K562 (cell line): ENCODE results near the gene ATF4. TPM values are rescaled to one million over a fixed set of nuclear protein-coding genes. Genes with fewer than 3 reads are reported as not detected.
A peak's percentile ranks its signal among the peaks of the same experiment; 100 is the strongest.

Experiments used
- CHD4 ChIP-seq: fragments of 200-600 bp; sonication (generic); IDR thresholded peaks from 3 replicates; pipeline ENCODE4 v1.6.1; 2012; ENCODE audit warnings: low read depth, mild to moderate bottlenecking, mixed read lengths, low read length, inconsistent platforms; ENCODE audit not compliant: insufficient read depth, insufficient replicate concordance, poor library complexity, severe bottlenecking
- CTCFL ChIP-seq: IDR thresholded peaks from 2 replicates; pipeline ENCODE4 v1.6.1; 2011; ENCODE audit warnings: borderline replicate concordance, low read depth, mild to moderate bottlenecking, moderate library complexity, low read length; ENCODE audit not compliant: insufficient read depth, poor library complexity, severe bottlenecking
- EHMT2 ChIP-seq: fragments of 450-650 bp; IDR thresholded peaks from 2 replicates; pipeline ENCODE4 v1.6.1; 2018; ENCODE audit warnings: antibody characterized with exemption
- HNRNPL ChIP-seq: fragments of 200-400 bp; formaldehyde crosslinking; IDR thresholded peaks from 2 replicates; pipeline ENCODE4 v1.6.1; 2017; ENCODE audit warnings: low read depth, mild to moderate bottlenecking, low read length
- KLF10 ChIP-seq: fragments of 250-450 bp; sonication (Bioruptor Pico); IDR thresholded peaks from 2 replicates; pipeline ENCODE4 v1.6.1; 2021; ENCODE audit warnings: matching md5 sums
- RBM22 ChIP-seq: fragments of 200-400 bp; formaldehyde crosslinking; IDR thresholded peaks from 2 replicates; pipeline ENCODE4 v1.6.1; 2018; ENCODE audit warnings: low read length, low read depth; ENCODE audit not compliant: poor library complexity, severe bottlenecking
- SAFB ChIP-seq: fragments of 200-400 bp; formaldehyde crosslinking; IDR thresholded peaks from 2 replicates; pipeline ENCODE4 v1.6.1; 2017; ENCODE audit warnings: low read depth, low read length, borderline replicate concordance
- SRF ChIP-seq, 2 experiments: fragments of 250-450, 450-650 bp in 1 of 2; sonication (Bioruptor Pico) in 1 of 2; sonication (generic) in 1 of 2; formaldehyde crosslinking; IDR thresholded peaks; 2 replicates each; pipeline versions ENCODE4 v1.5.0 to v1.5.1; 2020 to 2022; ENCODE audit warnings: mild to moderate bottlenecking in 1 of 2, missing genetic modification reagents in 1 of 2
- SUPT5H ChIP-seq: fragments of 450-650 bp; IDR thresholded peaks from 2 replicates; pipeline ENCODE4 v1.6.1; 2016
- U2AF1 ChIP-seq: fragments of 200-400 bp; formaldehyde crosslinking; optimal IDR thresholded peaks from 2 replicates; pipeline ENCODE3; 2017; ENCODE audit warnings: mild to moderate bottlenecking, low read depth, low read length, moderate library complexity
- ZNF592 ChIP-seq: fragments of 450-650 bp; IDR thresholded peaks from 2 replicates; pipeline ENCODE4 v1.6.1; 2017; ENCODE audit warnings: antibody characterized with exemption, mild to moderate bottlenecking
- ZNF707 ChIP-seq: fragments of 250-450 bp; sonication (Bioruptor Pico); conservative IDR thresholded peaks from 2 replicates; pipeline ENCODE4 v1.8.0; 2022; ENCODE audit warnings: inconsistent platforms, mild to moderate bottlenecking, moderate library complexity
- polyA plus RNA-seq, 8 experiments: library from polyadenylated mRNA; depleted of rRNA in 4 of 8; stranded (reverse) in 5 of 8; unstranded in 3 of 8; fragments of >200 nt; fragmentation: Nextera tagmentation in 2 of 8; fragmentation: Illumina TruSeq in 1 of 8; extraction: Ambion mirVana in 2 of 8; extraction: Trizol in 1 of 8; gene quantifications; 2 replicates each; pipeline versions ENCODE4 v1.2.1 to v1.2.3, GENCODE V29; 2011 to 2014; ENCODE audit warnings: inconsistent platforms in 1 of 8, missing spikeins in 1 of 8
- total RNA-seq, 7 experiments: library from RNA; depleted of rRNA in 6 of 7; stranded (reverse); fragments of >200 nt in 6 of 7; fragmentation: Illumina TruSeq in 2 of 7; extraction: Trizol in 2 of 7; gene quantifications; 2 replicates each; pipeline versions ENCODE4 v1.2.1 to v1.2.3, GENCODE V29; 2011 to 2021; ENCODE audit warnings: low replicate concordance in 1 of 7
- TF ChIP-seq, protein P1 (sequence below): fragments of 250-450 bp; sonication (Bioruptor Pico); IDR thresholded peaks from 2 replicates; pipeline ENCODE4 v1.5.0; 2021; ENCODE audit warnings: mild to moderate bottlenecking, borderline replicate concordance
- TF ChIP-seq, protein P2 (sequence below): sonication (generic); formaldehyde crosslinking; IDR thresholded peaks from 2 replicates; pipeline ENCODE4 v1.8.1; 2023; ENCODE audit warnings: mild to moderate bottlenecking, missing genetic modification reagents, moderate library complexity
- TF ChIP-seq, protein P3 (sequence below): sonication (generic); formaldehyde crosslinking; IDR thresholded peaks from 2 replicates; pipeline ENCODE4 v1.8.0; 2022; ENCODE audit warnings: missing genetic modification reagents, mild to moderate bottlenecking, borderline replicate concordance

ATF4 gene
- total and polyA plus RNA-seq, 9 of the 15 experiments (the other 6 are each of a cell fraction or from before 2014, with no cell fraction given) = 93.1 to 723 (median 355) TPM

DNA sequence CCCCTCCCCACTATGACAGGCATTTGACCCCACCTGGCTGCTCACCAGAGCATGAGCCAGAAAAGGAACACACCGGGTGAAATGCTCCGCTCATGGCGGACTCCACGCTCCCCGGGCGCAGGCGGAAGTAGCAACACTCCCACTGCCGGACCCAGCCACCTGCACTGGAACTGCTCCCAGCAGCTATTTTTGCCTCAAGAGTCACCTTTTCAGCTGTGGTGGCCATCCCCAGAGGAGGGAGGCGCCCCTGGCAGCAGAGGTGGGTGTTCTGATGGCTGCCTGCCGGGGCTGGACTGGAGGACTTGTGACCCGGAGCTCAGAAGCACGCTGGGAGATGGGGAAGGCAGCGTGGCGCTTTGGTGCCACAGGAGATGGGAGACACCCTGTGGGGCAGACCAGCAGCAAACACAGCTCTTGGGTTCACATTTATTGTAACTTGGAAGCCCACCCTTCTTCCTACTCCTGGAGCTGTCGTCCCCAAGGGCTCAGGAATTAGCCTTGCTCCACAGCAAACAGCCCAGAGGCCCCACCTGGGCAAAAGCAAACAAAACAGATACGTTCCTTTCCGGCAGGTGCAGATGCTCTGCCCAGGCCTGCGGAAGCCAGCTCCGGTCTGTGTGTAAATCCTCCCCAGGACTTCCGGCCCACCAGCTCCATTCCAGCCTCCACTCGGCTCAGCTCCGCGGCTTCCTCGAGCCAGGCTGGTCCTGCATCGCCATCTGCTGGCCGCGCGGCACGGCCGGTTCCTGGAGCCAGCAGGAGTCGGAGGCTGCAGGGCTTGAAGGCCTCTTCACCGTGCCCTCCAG lies 8.5 kb downstream of the ATF4 start (continued):
- TF ChIP-seq, protein P1, sequence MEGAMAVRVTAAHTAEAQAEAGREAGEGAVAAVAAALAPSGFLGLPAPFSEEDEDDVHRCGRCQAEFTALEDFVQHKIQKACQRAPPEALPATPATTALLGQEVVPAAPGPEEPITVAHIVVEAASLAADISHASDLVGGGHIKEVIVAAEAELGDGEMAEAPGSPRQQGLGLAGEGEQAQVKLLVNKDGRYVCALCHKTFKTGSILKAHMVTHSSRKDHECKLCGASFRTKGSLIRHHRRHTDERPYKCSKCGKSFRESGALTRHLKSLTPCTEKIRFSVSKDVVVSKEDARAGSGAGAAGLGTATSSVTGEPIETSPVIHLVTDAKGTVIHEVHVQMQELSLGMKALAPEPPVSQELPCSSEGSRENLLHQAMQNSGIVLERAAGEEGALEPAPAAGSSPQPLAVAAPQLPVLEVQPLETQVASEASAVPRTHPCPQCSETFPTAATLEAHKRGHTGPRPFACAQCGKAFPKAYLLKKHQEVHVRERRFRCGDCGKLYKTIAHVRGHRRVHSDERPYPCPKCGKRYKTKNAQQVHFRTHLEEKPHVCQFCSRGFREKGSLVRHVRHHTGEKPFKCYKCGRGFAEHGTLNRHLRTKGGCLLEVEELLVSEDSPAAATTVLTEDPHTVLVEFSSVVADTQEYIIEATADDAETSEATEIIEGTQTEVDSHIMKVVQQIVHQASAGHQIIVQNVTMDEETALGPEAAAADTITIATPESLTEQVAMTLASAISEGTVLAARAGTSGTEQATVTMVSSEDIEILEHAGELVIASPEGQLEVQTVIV (CRISPR knock-in tag) = no peak
- TF ChIP-seq SRF (CRISPR knock-in tag; IDR thresholded peaks at IDR 0.05) (no peak), ZNF707 (CRISPR knock-in tag) (no peak), CTCFL (peak; percentile 83), RBM22 (no peak), KLF10 (CRISPR knock-in tag) (no peak), ZNF592 (0 out of 2 replicates have a peak, but pooled peaks have one; percentile 53), U2AF1 (no peak), SUPT5H (no peak), EHMT2 (no peak), CHD4 (no peak), SAFB (no peak), HNRNPL (no peak)
- TF ChIP-seq, protein P2, sequence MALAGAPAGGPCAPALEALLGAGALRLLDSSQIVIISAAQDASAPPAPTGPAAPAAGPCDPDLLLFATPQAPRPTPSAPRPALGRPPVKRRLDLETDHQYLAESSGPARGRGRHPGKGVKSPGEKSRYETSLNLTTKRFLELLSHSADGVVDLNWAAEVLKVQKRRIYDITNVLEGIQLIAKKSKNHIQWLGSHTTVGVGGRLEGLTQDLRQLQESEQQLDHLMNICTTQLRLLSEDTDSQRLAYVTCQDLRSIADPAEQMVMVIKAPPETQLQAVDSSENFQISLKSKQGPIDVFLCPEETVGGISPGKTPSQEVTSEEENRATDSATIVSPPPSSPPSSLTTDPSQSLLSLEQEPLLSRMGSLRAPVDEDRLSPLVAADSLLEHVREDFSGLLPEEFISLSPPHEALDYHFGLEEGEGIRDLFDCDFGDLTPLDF (CRISPR knock-in tag) = no peak; the same call in 1 of the 2 replicates
- TF ChIP-seq, protein P3, sequence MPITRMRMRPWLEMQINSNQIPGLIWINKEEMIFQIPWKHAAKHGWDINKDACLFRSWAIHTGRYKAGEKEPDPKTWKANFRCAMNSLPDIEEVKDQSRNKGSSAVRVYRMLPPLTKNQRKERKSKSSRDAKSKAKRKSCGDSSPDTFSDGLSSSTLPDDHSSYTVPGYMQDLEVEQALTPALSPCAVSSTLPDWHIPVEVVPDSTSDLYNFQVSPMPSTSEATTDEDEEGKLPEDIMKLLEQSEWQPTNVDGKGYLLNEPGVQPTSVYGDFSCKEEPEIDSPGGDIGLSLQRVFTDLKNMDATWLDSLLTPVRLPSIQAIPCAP (CRISPR knock-in tag) = no peak
